Endodermal cell (in vitro differentiated cells): ENCODE data around the gene ATF7. TPM values are rescaled to one million over a fixed set of nuclear protein-coding genes. Genes with fewer than 3 reads are reported as not detected.
A peak's percentile ranks its signal among the peaks of the same experiment; 100 is the strongest.

Experiments
- DNase-seq: peaks from one replicate; pipeline ENCODE4 v3.0.0-alpha.2; 2017
- H3K27ac ChIP-seq: 2 replicates; pipeline ENCODE4 v1.5.1; 2013; ENCODE audit warnings: mild to moderate bottlenecking, low read depth, low read length, moderate library complexity
- H3K27me3 ChIP-seq: 2 replicates; pipeline ENCODE4 v1.6.1; 2013; ENCODE audit warnings: mild to moderate bottlenecking, low read length, moderate library complexity; ENCODE audit not compliant: insufficient read depth, control insufficient read depth, poor library complexity, severe bottlenecking
- H3K36me3 ChIP-seq: 2 replicates; pipeline ENCODE4 v1.7.0; 2013; ENCODE audit warnings: mild to moderate bottlenecking, low read length, moderate library complexity; ENCODE audit not compliant: control insufficient read depth, insufficient read depth
- H3K4me1 ChIP-seq: one replicate; pipeline ENCODE4 v1.7.0; 2013; ENCODE audit warnings: low read length; ENCODE audit not compliant: control insufficient read depth, insufficient read depth
- H3K4me3 ChIP-seq: 2 replicates; pipeline ENCODE4 v1.5.1; 2013; ENCODE audit warnings: mild to moderate bottlenecking, low read length, moderate library complexity
- H3K9ac ChIP-seq: 2 replicates; pipeline ENCODE4 v1.6.1; 2013; ENCODE audit warnings: mild to moderate bottlenecking, low read length, moderate library complexity; ENCODE audit not compliant: poor library complexity, severe bottlenecking; ENCODE audit errors: extremely low read depth
- H3K9me3 ChIP-seq: 2 replicates; pipeline ENCODE4 v1.6.1; 2013; ENCODE audit warnings: mild to moderate bottlenecking, low read length, moderate library complexity; ENCODE audit not compliant: control insufficient read depth
- H3K27ac Mint-ChIP-seq: 2 replicates; pipeline ENCODE4 v1.8.0; 2020; ENCODE audit warnings: mixed read lengths
- H3K27me3 Mint-ChIP-seq: 2 replicates; pipeline ENCODE4 v1.8.0; 2021; ENCODE audit warnings: mild to moderate bottlenecking, mixed read lengths; ENCODE audit not compliant: insufficient read depth
- H3K36me3 Mint-ChIP-seq: 2 replicates; pipeline ENCODE4 v1.8.0; 2020; ENCODE audit warnings: low read depth, mixed read lengths
- H3K4me1 Mint-ChIP-seq: 2 replicates; pipeline ENCODE4 v1.8.0; 2020; ENCODE audit warnings: mixed read lengths
- H3K4me3 Mint-ChIP-seq: 2 replicates; pipeline ENCODE4 v1.8.0; 2020; ENCODE audit warnings: mild to moderate bottlenecking, moderate library complexity, mixed read lengths
- H3K9me3 Mint-ChIP-seq: 2 replicates; pipeline ENCODE4 v1.8.0; 2020; ENCODE audit warnings: mild to moderate bottlenecking, mixed read lengths
- CTCF ChIP-seq: fragments of 200-600 bp; sonication (generic); conservative IDR thresholded peaks from 2 replicates; pipeline ENCODE4 v1.5.0; 2021; ENCODE audit warnings: antibody characterized with exemption, mild to moderate bottlenecking
- WGBS, 2 experiments: methylation state at CpG; one replicate each; pipeline versions ENCODE4 v1.1.5 to v1.1.7; 2013; ENCODE audit warnings: missing lambda C conversion rate in 2 of 2, mixed read lengths in 1 of 2; ENCODE audit not compliant: insufficient coverage in 1 of 2, insufficient read length in 1 of 2; 5-methylcytosine and 5-hydroxymethylcytosine counted together
- total RNA-seq, 2 donors: library from RNA; stranded (reverse); fragmentation: NEBNext Ultra II Directional in 1 of 2; extraction: Animal tissue kit (Norgen Biotek cat#: 25700) in 1 of 2; gene quantifications; 2 replicates in 1 of 2; 3 replicates in 1 of 2; pipeline ENCODE4 v1.2.1, GENCODE V29; 2021

The ATF7 gene
- total RNA-seq, 2 donors from 2014 or later = 29.0 to 36.6 TPM

- H3K9me3 Mint-ChIP-seq = no peaks in the 10 kb centered on the region
- Histone ChIP-seq H3K36me3 (peaks cover 98% of the 10 kb centered on the region), H3K27me3 (no peaks in the 10 kb centered on the region), H3K4me1 (peaks cover 17% of the 10 kb centered on the region), H3K9me3 (no peaks in the 10 kb centered on the region), H3K9ac (no peak overlapping the region), H3K4me3 (no peak overlapping the region), H3K27ac (no peak overlapping the region)
- H3K4me1 Mint-ChIP-seq = peaks cover 69% of the 10 kb centered on the region
- no peaks in the 10 kb centered on the region for H3K27me3 Mint-ChIP-seq
- no peak for TF ChIP-seq CTCF
- peak; percentile 45 for DNase-seq
- 92 to 94% methylated on average over 7 to 8 of the region's 8 CpGs for WGBS, 2 experiments
- no peak overlapping the region for H3K27ac Mint-ChIP-seq
- H3K36me3 Mint-ChIP-seq = peaks cover 86% of the 10 kb centered on the region
- no peak overlapping the region for H3K4me3 Mint-ChIP-seq
These were observed 164.6 kb downstream of the ATF7 start for GRCh38 chr12:53461591-53461990.

- WGBS, 2 experiments = 92 to 94% methylated on average over 3 of the region's 3 CpGs
- H3K27me3 ChIP-seq = no peaks in the 10 kb centered on the region
- no peaks in the 10 kb centered on the region for H3K27me3 Mint-ChIP-seq
- H3K4me1 ChIP-seq = peaks cover 19% of the 10 kb centered on the region
- peak overlapping the region; percentile 27 for H3K27ac Mint-ChIP-seq
- TF ChIP-seq CTCF = no peak
- H3K27ac ChIP-seq = no peak overlapping the region
- H3K9me3 Mint-ChIP-seq = no peaks in the 10 kb centered on the region
- H3K9ac ChIP-seq = no peak overlapping the region
- no peak overlapping the region for H3K4me3 ChIP-seq
- H3K36me3 Mint-ChIP-seq = peaks cover 85% of the 10 kb centered on the region
- peak; percentile 47 for DNase-seq
- H3K36me3 ChIP-seq = peaks cover 98% of the 10 kb centered on the region
- H3K4me1 Mint-ChIP-seq = peaks cover 66% of the 10 kb centered on the region
- H3K9me3 ChIP-seq = no peaks in the 10 kb centered on the region
- peak overlapping the region; percentile 22 for H3K4me3 Mint-ChIP-seq
These were observed 165.1 kb downstream of the ATF7 start for GRCh38 chr12:53461059-53461458.

GRCh38 chr12:53459097-53459496 lies 167.1 kb downstream of the ATF7 start:
- Histone ChIP-seq H3K9me3 (no peaks in the 10 kb centered on the region), H3K4me1 (peaks cover 12% of the 10 kb centered on the region), H3K36me3 (peaks cover 99% of the 10 kb centered on the region), H3K9ac (no peak overlapping the region), H3K27me3 (no peaks in the 10 kb centered on the region), H3K4me3 (no peak overlapping the region), H3K27ac (no peak overlapping the region)
- no peak for TF ChIP-seq CTCF
- DNase-seq = peak; percentile 44
- Mint-ChIP-seq H3K27ac (no peak overlapping the region), H3K27me3 (no peaks in the 10 kb centered on the region), H3K4me3 (no peak overlapping the region), H3K4me1 (peaks cover 64% of the 10 kb centered on the region), H3K36me3 (peaks cover 85% of the 10 kb centered on the region), H3K9me3 (no peaks in the 10 kb centered on the region)
- 94 to 96% methylated on average over 2 to 4 of the region's 4 CpGs for WGBS, 2 experiments

Other genes starting within 250 kb of the ATF7 start
- gene SP1, start 246.2 kb downstream of the ATF7 start, total RNA-seq = 10 to 100 TPM; 91.2 to 99.5 TPM
- gene AMHR2, start 202.5 kb downstream of the ATF7 start, total RNA-seq = 10 to 100 TPM; 17.1 to 23.6 TPM
- gene PRR13, start 184.6 kb downstream of the ATF7 start, total RNA-seq = 100 to 1,000 TPM; 184 to 209 TPM
- 1,000 to 10,000 TPM; 1,281 to 1,338 TPM for gene PCBP2, start 174.3 kb downstream of the ATF7 start, total RNA-seq
- 1 to 10 TPM; 5.5 to 8.1 TPM for gene MAP3K12, start 126.9 kb downstream of the ATF7 start, total RNA-seq
- gene TARBP2, start 125.1 kb downstream of the ATF7 start, total RNA-seq = 10 to 100 TPM; 48.4 to 60.3 TPM
- gene NPFF, start 118.9 kb downstream of the ATF7 start, total RNA-seq = not detected
- 100 to 1,000 TPM; 299 to 307 TPM for gene ATP5MC2, start 49.7 kb upstream of the ATF7 start, total RNA-seq
- 10 to 100 TPM; 41.4 to 45.7 TPM for gene CALCOCO1, start 101.1 kb upstream of the ATF7 start, total RNA-seq
- not detected for gene CISTR, start 125.6 kb upstream of the ATF7 start, total RNA-seq